ENCODE measurements around the gene TBC1D22A.

- TF ChIP-seq CTCF (IDR thresholded peaks at IDR 0.05; ENCODE audit: extremely low read depth in 1 of 2, insufficient read depth in 1 of 2, low read depth in 1 of 2, low read length in 2 of 2) = no peak
- TF ChIP-seq POLR2AphosphoS5 (IDR thresholded peaks at IDR 0.05; ENCODE audit: insufficient read depth, low read depth, low read length) = no peak
- TF ChIP-seq POLR2A (IDR thresholded peaks at IDR 0.05; ENCODE audit: low read depth, low read length) = no peak
- TF ChIP-seq MAX (IDR thresholded peaks at IDR 0.05; ENCODE audit: insufficient read depth, insufficient read length) = no peak
- TF ChIP-seq EZH2 (IDR thresholded peaks at IDR 0.05; ENCODE audit: borderline replicate concordance, low read depth, low read length, severe bottlenecking) = no peak
Observed at GRCh38 chr22:46964773-46965550, 202.5 kb downstream of the TBC1D22A start.
